Measurements from ENCODE around the gene PCDHGB5.

The PCDHGB5 gene

GRCh38 chr5:141439411-141440141, 41.8 kb downstream of the PCDHGB5 start:
- no peak overlapping the region for H3K27ac ChIP-seq (ENCODE audit: poor library complexity, severe bottlenecking)
- H3K27me3 ChIP-seq (ENCODE audit: insufficient read depth, poor library complexity, severe bottlenecking), result no peaks in the 10 kb centered on the region
- no peak overlapping the region for H3K4me3 ChIP-seq (ENCODE audit: severe bottlenecking)
- H3K36me3 ChIP-seq (ENCODE audit: low read depth), result no peaks in the 10 kb centered on the region
- DNase-seq (ENCODE audit: low spot score) (no peak), ATAC-seq (ENCODE audit: low read depth) (no peak)
- H3K9me3 ChIP-seq (ENCODE audit: severe bottlenecking), result no peaks in the 10 kb centered on the region
- TF ChIP-seq CTCF (IDR thresholded peaks at IDR 0.05; ENCODE audit: poor library complexity, severe bottlenecking), result no peak
- no peaks in the 10 kb centered on the region for H3K4me1 ChIP-seq (ENCODE audit: insufficient read depth, poor library complexity, severe bottlenecking)

- H3K36me3 ChIP-seq (ENCODE audit: low read depth), result no peaks in the 10 kb centered on the region
- no peak overlapping the region for H3K4me3 ChIP-seq (ENCODE audit: severe bottlenecking)
- no peaks in the 10 kb centered on the region for H3K27me3 ChIP-seq (ENCODE audit: insufficient read depth, poor library complexity, severe bottlenecking)
- H3K27ac ChIP-seq (ENCODE audit: poor library complexity, severe bottlenecking), result no peak overlapping the region
- ATAC-seq (ENCODE audit: low read depth) (no peak), DNase-seq (ENCODE audit: low spot score) (no peak)
- TF ChIP-seq CTCF (IDR thresholded peaks at IDR 0.05; ENCODE audit: poor library complexity, severe bottlenecking), result no peak
- H3K4me1 ChIP-seq (ENCODE audit: insufficient read depth, poor library complexity, severe bottlenecking), result no peaks in the 10 kb centered on the region
- no peaks in the 10 kb centered on the region for H3K9me3 ChIP-seq (ENCODE audit: severe bottlenecking)
These were observed 42.6 kb downstream of the PCDHGB5 start for GRCh38 chr5:141440341-141440740.

GRCh38 chr5:141441571-141442170, 43.9 kb downstream of the PCDHGB5 start:
- Histone ChIP-seq H3K4me3 (ENCODE audit: severe bottlenecking) (no peak overlapping the region), H3K27me3 (ENCODE audit: insufficient read depth, poor library complexity, severe bottlenecking) (no peaks in the 10 kb centered on the region), H3K4me1 (ENCODE audit: insufficient read depth, poor library complexity, severe bottlenecking) (no peaks in the 10 kb centered on the region), H3K27ac (ENCODE audit: poor library complexity, severe bottlenecking) (no peak overlapping the region), H3K36me3 (ENCODE audit: low read depth) (no peaks in the 10 kb centered on the region), H3K9me3 (ENCODE audit: severe bottlenecking) (no peaks in the 10 kb centered on the region)
- ATAC-seq (ENCODE audit: low read depth), result no peak
- no peak for TF ChIP-seq CTCF (IDR thresholded peaks at IDR 0.05; ENCODE audit: poor library complexity, severe bottlenecking)
- no peak for DNase-seq (ENCODE audit: low spot score)
